HepG2 (cell line): ENCODE measurements around the gene ZNF669. TPM values are rescaled to one million over a fixed set of nuclear protein-coding genes. Genes with fewer than 3 reads are reported as not detected.

ENCODE experiments used
- ATAC-seq: fragments of 200-7000 bp; cut with Tn5 transposase; 3 replicates; pipeline ENCODE4 v1.9.1; 2020; ENCODE audit warnings: mild to moderate bottlenecking, moderate library complexity
- BruUV-seq: library from RNA; stranded (reverse); fragments of 400-500 nt; replicated peaks from 2 replicates; lab custom pipeline; 2021; lab: Mats Ljungman, UMichigan
- CTCF ChIA-PET: fragments of 300-600 bp; formaldehyde crosslinking; extraction: SDS; loops from one replicate; lab custom pipeline; 2021; ENCODE audit warnings: low total read pairs, inconsistent platforms, low intra/inter-chr PET ratio; lab: Yijun Ruan, JAX
- POLR2A ChIA-PET: fragments of 350-600 bp; sonication (Branson Sonifier 250); formaldehyde crosslinking; loops from one replicate; lab custom pipeline; 2020; ENCODE audit warnings: antibody characterized with exemption, inconsistent platforms; lab: Yijun Ruan, JAX
- DNase-seq: peaks from one replicate; pipeline ENCODE4 v3.0.0-alpha.2; 2015; ENCODE audit warnings: low spot score
- FAIRE-seq: peaks from 3 replicates; lab custom pipeline; 2011; peaks lifted over from hg19 to GRCh38; lab: Jason Lieb, UNC
- H2AFZ ChIP-seq: one replicate; pipeline ENCODE4 v1.6.1; 2011; ENCODE audit warnings: low read length, inconsistent platforms
- H3K27ac ChIP-seq: fragments of 300-600 bp; 3 replicates; pipeline ENCODE4 v1.8.0; 2011; ENCODE audit warnings: mixed run types, mild to moderate bottlenecking, mixed read lengths, low read length, inconsistent platforms; ENCODE audit not compliant: insufficient read depth; ENCODE audit errors: extremely low read length
- H3K27me3 ChIP-seq, 2 experiments: fragments of 200-600 bp in 1 of 2; 2 replicates in 1 of 2; 3 replicates in 1 of 2; pipeline versions ENCODE4 v1.6.0 to v1.8.0; 2011; ENCODE audit warnings: low read length in 2 of 2, mild to moderate bottlenecking in 2 of 2, moderate library complexity in 2 of 2, inconsistent platforms in 1 of 2; ENCODE audit not compliant: insufficient read depth in 2 of 2, control insufficient read depth in 1 of 2
- H3K36me3 ChIP-seq, 2 experiments: fragments of 200-600 bp in 1 of 2; replicated peaks in 1 of 2; 2 replicates in 1 of 2; 3 replicates in 1 of 2; pipeline versions ENCODE4 v1.5.1 to v1.8.0; 2011; ENCODE audit warnings: low read length in 2 of 2, inconsistent platforms in 1 of 2; ENCODE audit not compliant: insufficient read depth in 2 of 2, control insufficient read depth in 1 of 2
- H3K4me1 ChIP-seq: 2 replicates; pipeline ENCODE4 v1.5.1; 2012; ENCODE audit warnings: low read length, inconsistent platforms; ENCODE audit not compliant: insufficient read depth
- H3K4me2 ChIP-seq: 2 replicates; pipeline ENCODE4 v1.6.0; 2011; ENCODE audit warnings: low read depth, low read length, inconsistent platforms
- H3K4me3 ChIP-seq, 3 experiments: fragments of 200-600 bp in 1 of 3; sonication (generic), shearing (Covaris generic) in 1 of 3; replicated peaks in 1 of 3; 2 replicates each; pipeline ENCODE4 v1.5.1; 2011 to 2016; ENCODE audit warnings: low read length in 3 of 3, inconsistent platforms in 2 of 3, low read depth in 2 of 3, mild to moderate bottlenecking in 2 of 3, control low read depth in 1 of 3, mixed read lengths in 1 of 3; ENCODE audit not compliant: insufficient read depth in 1 of 3
- H3K79me2 ChIP-seq: one replicate; pipeline ENCODE4 v1.6.1; 2011; ENCODE audit warnings: low read length, inconsistent platforms; ENCODE audit not compliant: insufficient read depth
- H3K9ac ChIP-seq: 2 replicates; pipeline ENCODE4 v1.6.0; 2011; ENCODE audit warnings: mild to moderate bottlenecking, low read depth, low read length, inconsistent platforms; ENCODE audit not compliant: insufficient read depth
- H3K9me3 ChIP-seq: 2 replicates; pipeline ENCODE4 v1.5.1; 2012; ENCODE audit warnings: mild to moderate bottlenecking, low read length
- H4K20me1 ChIP-seq: 2 replicates; pipeline ENCODE4 v1.6.0; 2011; ENCODE audit warnings: inconsistent platforms, mild to moderate bottlenecking, low read length, moderate library complexity; ENCODE audit not compliant: insufficient read depth
- DNMT3B ChIP-seq: conservative IDR thresholded peaks from 2 replicates; pipeline ENCODE4 v1.6.1; 2016; ENCODE audit warnings: missing biosample characterization, control low read depth
- GTF3A ChIP-seq: sonication (generic); formaldehyde crosslinking; conservative IDR thresholded peaks from 2 replicates; pipeline ENCODE4 v1.4.0; 2020; ENCODE audit warnings: mild to moderate bottlenecking, missing genetic modification reagents
- MXI1 ChIP-seq: IDR thresholded peaks from 3 replicates; pipeline ENCODE4 v1.6.1; 2012; ENCODE audit warnings: low read depth, low read length, inconsistent platforms, borderline replicate concordance
- NONO ChIP-seq, 2 experiments: fragments of 450-650 bp in 1 of 2; sonication (generic) in 1 of 2; formaldehyde crosslinking in 1 of 2; IDR thresholded peaks in 1 of 2; conservative IDR thresholded peaks in 1 of 2; 2 replicates each; pipeline versions ENCODE4 v1.6.1 to v1.8.0; 2017 to 2022; ENCODE audit warnings: mild to moderate bottlenecking in 1 of 2, missing genetic modification reagents in 1 of 2, moderate library complexity in 1 of 2
- SAP130 ChIP-seq: IDR thresholded peaks from 2 replicates; pipeline ENCODE4 v1.6.1; 2016; ENCODE audit warnings: low read depth
- WIZ ChIP-seq: sonication (generic); formaldehyde crosslinking; IDR thresholded peaks from 2 replicates; pipeline ENCODE4 v1.5.1; 2020; ENCODE audit warnings: mild to moderate bottlenecking, missing genetic modification reagents
- YEATS2 ChIP-seq: sonication (generic); formaldehyde crosslinking; IDR thresholded peaks from 2 replicates; pipeline ENCODE4 v1.4.0; 2020; ENCODE audit warnings: missing genetic modification reagents, borderline replicate concordance
- ZNF546 ChIP-seq: sonication (generic); formaldehyde crosslinking; conservative IDR thresholded peaks from 2 replicates; pipeline ENCODE4 v1.8.1; 2023; ENCODE audit warnings: mild to moderate bottlenecking, missing genetic modification reagents
- ZNF605 ChIP-seq: sonication (generic); formaldehyde crosslinking; IDR thresholded peaks from 2 replicates; pipeline ENCODE4 v1.8.0; 2022; ENCODE audit warnings: mild to moderate bottlenecking, missing genetic modification reagents
- WGBS: methylation state at CpG from one replicate; pipeline ENCODE4 v1.1.6; 2017; ENCODE audit warnings: low lambda C conversion rate; 5-methylcytosine and 5-hydroxymethylcytosine counted together
- in situ Hi-C: cut with HindIII; loops from 2 replicates; pipeline ENCODE4 v1.10.0; 2017; ENCODE audit warnings: low pct_unique_long_range_greater_than_20kb; ENCODE audit not compliant: extremely low pct_ligation_motif_present
- intact Hi-C: fragments of 100-400 bp; cut with micrococcal nuclease; formaldehyde crosslinking; loops from one replicate; pipeline ENCODE4 v1.10.0; 2022; ENCODE audit not compliant: unreplicated experiment
- polyA plus RNA-seq, 8 experiments: library from polyadenylated mRNA; depleted of rRNA in 3 of 8; stranded (reverse) in 7 of 8; unstranded in 1 of 8; fragments of >200 nt; fragmentation: Illumina TruSeq in 4 of 8; extraction: Trizol in 4 of 8; gene quantifications; 2 replicates each; pipeline versions ENCODE4 v1.2.1 to v1.2.3, GENCODE V29; 2011 to 2016; ENCODE audit warnings: low read depth in 4 of 8, missing spikeins in 1 of 8, mixed read lengths in 1 of 8; ENCODE audit not compliant: insufficient read depth in 1 of 8
- total RNA-seq, 5 experiments: library from RNA; depleted of rRNA; stranded (reverse); fragments of >200 nt; fragmentation: Illumina TruSeq; extraction: Trizol; gene quantifications; 2 replicates each; pipeline ENCODE4 v1.2.3, GENCODE V29; 2016; ENCODE audit warnings: low read depth in 1 of 5
- TF ChIP-seq, protein P1 (sequence below): sonication (generic); formaldehyde crosslinking; IDR thresholded peaks from 2 replicates; pipeline ENCODE4 v1.5.0; 2020; ENCODE audit warnings: mild to moderate bottlenecking, missing genetic modification reagents, borderline replicate concordance
- TF ChIP-seq, protein P2 (sequence below): IDR thresholded peaks from 2 replicates; pipeline ENCODE4 v1.6.1; 2018; ENCODE audit warnings: missing genetic modification reagents

Gene ZNF669
- total and polyA plus RNA-seq, 2 of the 13 experiments (the other 11 are each of a cell fraction or from before 2014, with no cell fraction given): 3.1 to 14.6 TPM

- no peak for FAIRE-seq
- ATAC-seq: no peak
Measured at GRCh38 chr1:247084771-247085170, 19.4 kb downstream of the ZNF669 start.

More at GRCh38 chr1:247084771-247085170, 19.4 kb downstream of the ZNF669 start:
- Histone ChIP-seq H3K9ac (no peak overlapping the region), H3K4me1 (peaks cover 48% of the 10 kb centered on the region), H3K27ac (no peak overlapping the region), H3K27me3 (no peaks in the 10 kb centered on the region), H3K4me3 (no peak overlapping the region), H3K36me3 (no peaks in the 10 kb centered on the region), H4K20me1 (no peaks in the 10 kb centered on the region), H3K9me3 (no peaks in the 10 kb centered on the region), H3K79me2 (no peaks in the 10 kb centered on the region), H2AFZ (no peak overlapping the region), H3K4me2 (no peak overlapping the region)
- no peak for DNase-seq
- TF ChIP-seq ZNF605 (no peak), YEATS2 (CRISPR knock-in tag) (no peak), NONO (IDR thresholded peaks at IDR 0.05) (no peak), NONO (CRISPR knock-in tag; conservative IDR thresholded peaks at IDR 0.05) (no peak), DNMT3B (no peak), MXI1 (no peak), SAP130 (CRISPR knock-in tag) (no peak), ZNF546 (CRISPR knock-in tag) (no peak), WIZ (no peak), GTF3A (CRISPR knock-in tag) (no peak)
- TF ChIP-seq, protein P1, sequence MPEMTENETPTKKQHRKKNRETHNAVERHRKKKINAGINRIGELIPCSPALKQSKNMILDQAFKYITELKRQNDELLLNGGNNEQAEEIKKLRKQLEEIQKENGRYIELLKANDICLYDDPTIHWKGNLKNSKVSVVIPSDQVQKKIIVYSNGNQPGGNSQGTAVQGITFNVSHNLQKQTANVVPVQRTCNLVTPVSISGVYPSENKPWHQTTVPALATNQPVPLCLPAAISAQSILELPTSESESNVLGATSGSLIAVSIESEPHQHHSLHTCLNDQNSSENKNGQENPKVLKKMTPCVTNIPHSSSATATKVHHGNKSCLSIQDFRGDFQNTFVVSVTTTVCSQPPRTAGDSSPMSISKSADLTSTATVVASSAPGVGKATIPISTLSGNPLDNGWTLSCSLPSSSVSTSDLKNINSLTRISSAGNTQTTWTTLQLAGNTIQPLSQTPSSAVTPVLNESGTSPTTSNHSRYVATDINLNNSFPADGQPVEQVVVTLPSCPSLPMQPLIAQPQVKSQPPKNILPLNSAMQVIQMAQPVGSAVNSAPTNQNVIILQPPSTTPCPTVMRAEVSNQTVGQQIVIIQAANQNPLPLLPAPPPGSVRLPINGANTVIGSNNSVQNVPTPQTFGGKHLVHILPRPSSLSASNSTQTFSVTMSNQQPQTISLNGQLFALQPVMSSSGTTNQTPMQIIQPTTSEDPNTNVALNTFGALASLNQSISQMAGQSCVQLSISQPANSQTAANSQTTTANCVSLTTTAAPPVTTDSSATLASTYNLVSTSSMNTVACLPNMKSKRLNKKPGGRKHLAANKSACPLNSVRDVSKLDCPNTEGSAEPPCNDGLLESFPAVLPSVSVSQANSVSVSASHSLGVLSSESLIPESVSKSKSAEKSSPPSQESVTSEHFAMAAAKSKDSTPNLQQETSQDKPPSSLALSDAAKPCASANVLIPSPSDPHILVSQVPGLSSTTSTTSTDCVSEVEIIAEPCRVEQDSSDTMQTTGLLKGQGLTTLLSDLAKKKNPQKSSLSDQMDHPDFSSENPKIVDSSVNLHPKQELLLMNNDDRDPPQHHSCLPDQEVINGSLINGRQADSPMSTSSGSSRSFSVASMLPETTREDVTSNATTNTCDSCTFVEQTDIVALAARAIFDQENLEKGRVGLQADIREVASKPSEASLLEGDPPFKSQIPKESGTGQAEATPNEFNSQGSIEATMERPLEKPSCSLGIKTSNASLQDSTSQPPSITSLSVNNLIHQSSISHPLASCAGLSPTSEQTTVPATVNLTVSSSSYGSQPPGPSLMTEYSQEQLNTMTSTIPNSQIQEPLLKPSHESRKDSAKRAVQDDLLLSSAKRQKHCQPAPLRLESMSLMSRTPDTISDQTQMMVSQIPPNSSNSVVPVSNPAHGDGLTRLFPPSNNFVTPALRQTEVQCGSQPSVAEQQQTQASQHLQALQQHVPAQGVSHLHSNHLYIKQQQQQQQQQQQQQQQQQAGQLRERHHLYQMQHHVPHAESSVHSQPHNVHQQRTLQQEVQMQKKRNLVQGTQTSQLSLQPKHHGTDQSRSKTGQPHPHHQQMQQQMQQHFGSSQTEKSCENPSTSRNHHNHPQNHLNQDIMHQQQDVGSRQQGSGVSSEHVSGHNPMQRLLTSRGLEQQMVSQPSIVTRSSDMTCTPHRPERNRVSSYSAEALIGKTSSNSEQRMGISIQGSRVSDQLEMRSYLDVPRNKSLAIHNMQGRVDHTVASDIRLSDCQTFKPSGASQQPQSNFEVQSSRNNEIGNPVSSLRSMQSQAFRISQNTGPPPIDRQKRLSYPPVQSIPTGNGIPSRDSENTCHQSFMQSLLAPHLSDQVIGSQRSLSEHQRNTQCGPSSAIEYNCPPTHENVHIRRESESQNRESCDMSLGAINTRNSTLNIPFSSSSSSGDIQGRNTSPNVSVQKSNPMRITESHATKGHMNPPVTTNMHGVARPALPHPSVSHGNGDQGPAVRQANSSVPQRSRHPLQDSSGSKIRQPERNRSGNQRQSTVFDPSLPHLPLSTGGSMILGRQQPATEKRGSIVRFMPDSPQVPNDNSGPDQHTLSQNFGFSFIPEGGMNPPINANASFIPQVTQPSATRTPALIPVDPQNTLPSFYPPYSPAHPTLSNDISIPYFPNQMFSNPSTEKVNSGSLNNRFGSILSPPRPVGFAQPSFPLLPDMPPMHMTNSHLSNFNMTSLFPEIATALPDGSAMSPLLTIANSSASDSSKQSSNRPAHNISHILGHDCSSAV: no peak
- TF ChIP-seq, protein P2, sequence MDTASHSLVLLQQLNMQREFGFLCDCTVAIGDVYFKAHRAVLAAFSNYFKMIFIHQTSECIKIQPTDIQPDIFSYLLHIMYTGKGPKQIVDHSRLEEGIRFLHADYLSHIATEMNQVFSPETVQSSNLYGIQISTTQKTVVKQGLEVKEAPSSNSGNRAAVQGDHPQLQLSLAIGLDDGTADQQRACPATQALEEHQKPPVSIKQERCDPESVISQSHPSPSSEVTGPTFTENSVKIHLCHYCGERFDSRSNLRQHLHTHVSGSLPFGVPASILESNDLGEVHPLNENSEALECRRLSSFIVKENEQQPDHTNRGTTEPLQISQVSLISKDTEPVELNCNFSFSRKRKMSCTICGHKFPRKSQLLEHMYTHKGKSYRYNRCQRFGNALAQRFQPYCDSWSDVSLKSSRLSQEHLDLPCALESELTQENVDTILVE (CRISPR knock-in tag): no peak
- BruUV-seq: no TSS peak
- 48% methylated on average over 8 of the region's 8 CpGs for WGBS
- in situ Hi-C loops (no loop called here), intact Hi-C loops (no loop called here)
- POLR2A ChIA-PET: no interaction called here
- CTCF ChIA-PET: no interaction called here
